Astrocyte of the spinal cord (primary cell): Measurements from ENCODE around the gene TGM3.

Experiments
- DNase-seq: peaks from one replicate; pipeline ENCODE4 v3.0.0; 2011; ENCODE audit warnings: low read depth, low spot score
- H3K4me3 ChIP-seq: 2 replicates; pipeline ENCODE4 v1.5.1; 2011; ENCODE audit warnings: low read depth, mild to moderate bottlenecking, low read length, moderate library complexity
- CTCF ChIP-seq: IDR thresholded peaks from 2 replicates; pipeline ENCODE4 v1.5.1; 2012; ENCODE audit warnings: low read depth, mild to moderate bottlenecking, low read length, inconsistent platforms
- in situ Hi-C: cut with HindIII; loops from 2 replicates; pipeline ENCODE4 v1.10.0; 2017; ENCODE audit warnings: low sequenced_read_pairs

Gene TGM3

GRCh38 chr20:2381303-2381702 lies 85.5 kb downstream of the TGM3 start:
- in situ Hi-C loops = no loop called here
- DNase-seq = no peak
- no peak for TF ChIP-seq CTCF
- H3K4me3 ChIP-seq = no peak overlapping the region

- in situ Hi-C loops = no loop called here
- TF ChIP-seq CTCF = no peak
- no peak for DNase-seq
- H3K4me3 ChIP-seq = no peak overlapping the region
These were observed 87.0 kb downstream of the TGM3 start for GRCh38 chr20:2382833-2383232.

GRCh38 chr20:2385026-2385425 lies 89.2 kb downstream of the TGM3 start:
- in situ Hi-C loops = no loop called here
- no peak for TF ChIP-seq CTCF
- no peak for DNase-seq
- no peak overlapping the region for H3K4me3 ChIP-seq

- in situ Hi-C loops = no loop called here
- no peak for DNase-seq
- H3K4me3 ChIP-seq = no peak overlapping the region
- TF ChIP-seq CTCF = no peak
These were observed 89.7 kb downstream of the TGM3 start for GRCh38 chr20:2385496-2385895.

- in situ Hi-C loops = no loop called here
- no peak overlapping the region for H3K4me3 ChIP-seq
- TF ChIP-seq CTCF = no peak
- peak; percentile 29 for DNase-seq
These were observed 90.8 kb downstream of the TGM3 start for GRCh38 chr20:2386516-2387179.

GRCh38 chr20:2387180-2387577 lies 91.4 kb downstream of the TGM3 start:
- peak; percentile 33 for DNase-seq
- H3K4me3 ChIP-seq = no peak overlapping the region
- TF ChIP-seq CTCF = peak; percentile 52
- in situ Hi-C loops = no loop called here
